Measurements from ENCODE around the gene LILRB3. TPM values are rescaled to one million over a fixed set of nuclear protein-coding genes. Genes with fewer than 3 reads are reported as not detected.

The LILRB3 gene
- total and polyA plus RNA-seq, 7 donors, result 4.2 to 19.3 (median 12.5) TPM

DNA sequence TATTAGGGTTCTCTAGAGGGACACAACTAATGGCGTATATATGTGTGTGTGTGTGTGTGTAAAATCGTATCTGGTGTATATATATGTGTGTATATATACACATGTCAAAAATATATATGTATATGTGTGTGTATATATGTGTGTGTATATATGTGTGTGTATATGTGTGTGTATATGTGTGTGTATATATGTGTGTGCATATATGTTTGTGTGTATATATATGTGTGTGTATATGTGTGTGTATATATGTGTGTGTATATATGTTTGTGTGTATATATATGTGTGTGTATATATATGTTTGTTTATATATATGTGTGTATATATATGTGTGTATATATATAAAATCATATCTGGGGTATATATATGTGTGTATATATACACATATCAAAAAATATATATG is 39.7 kb upstream of the LILRB3 start:
- TF ChIP-seq, protein P1, sequence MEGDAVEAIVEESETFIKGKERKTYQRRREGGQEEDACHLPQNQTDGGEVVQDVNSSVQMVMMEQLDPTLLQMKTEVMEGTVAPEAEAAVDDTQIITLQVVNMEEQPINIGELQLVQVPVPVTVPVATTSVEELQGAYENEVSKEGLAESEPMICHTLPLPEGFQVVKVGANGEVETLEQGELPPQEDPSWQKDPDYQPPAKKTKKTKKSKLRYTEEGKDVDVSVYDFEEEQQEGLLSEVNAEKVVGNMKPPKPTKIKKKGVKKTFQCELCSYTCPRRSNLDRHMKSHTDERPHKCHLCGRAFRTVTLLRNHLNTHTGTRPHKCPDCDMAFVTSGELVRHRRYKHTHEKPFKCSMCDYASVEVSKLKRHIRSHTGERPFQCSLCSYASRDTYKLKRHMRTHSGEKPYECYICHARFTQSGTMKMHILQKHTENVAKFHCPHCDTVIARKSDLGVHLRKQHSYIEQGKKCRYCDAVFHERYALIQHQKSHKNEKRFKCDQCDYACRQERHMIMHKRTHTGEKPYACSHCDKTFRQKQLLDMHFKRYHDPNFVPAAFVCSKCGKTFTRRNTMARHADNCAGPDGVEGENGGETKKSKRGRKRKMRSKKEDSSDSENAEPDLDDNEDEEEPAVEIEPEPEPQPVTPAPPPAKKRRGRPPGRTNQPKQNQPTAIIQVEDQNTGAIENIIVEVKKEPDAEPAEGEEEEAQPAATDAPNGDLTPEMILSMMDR (IDR thresholded peaks at IDR 0.05), result no peak
- TF ChIP-seq POLR2A (IDR thresholded peaks at IDR 0.05), result no peak
- no peaks in the 10 kb centered on the region for H3K9me3 ChIP-seq
- no peaks in the 10 kb centered on the region for H3K4me1 ChIP-seq
- 78 to 79% methylated on average over 2 of the region's 2 CpGs for WGBS, 2 donors
- no peak for DNase-seq
- H3K27me3 ChIP-seq, result peaks cover 0 to 5% (median 0%) of the 10 kb centered on the region in 3 donors
- intact Hi-C loops (cut with DNase I), result no loop called here
- H3K27ac ChIP-seq, result no peak overlapping the region
- no peak overlapping the region for H3K4me3 ChIP-seq
- H3K36me3 ChIP-seq, result no peaks in the 10 kb centered on the region

- Histone ChIP-seq H3K4me3 (no peak overlapping the region), H3K27ac (no peak overlapping the region), H3K9me3 (no peaks in the 10 kb centered on the region), H3K4me1 (no peaks in the 10 kb centered on the region), H3K27me3 (peaks cover 0 to 5% (median 0%) of the 10 kb centered on the region in 3 donors), H3K36me3 (no peaks in the 10 kb centered on the region)
- TF ChIP-seq EP300 (IDR thresholded peaks at IDR 0.05), result no peak
- TF ChIP-seq, protein P1 (IDR thresholded peaks at IDR 0.05), result no peak
- no peak for TF ChIP-seq POLR2AphosphoS5 (IDR thresholded peaks at IDR 0.05)
- TF ChIP-seq POLR2A (IDR thresholded peaks at IDR 0.05), result no peak
- intact Hi-C loops (cut with DNase I), result no loop called here
- WGBS, 2 donors, result 77 to 88% methylated on average over 11 of the region's 11 CpGs
- peak; percentile 35 for DNase-seq
Observed at GRCh38 chr19:54262066-54262465, 39.3 kb upstream of the LILRB3 start.

GRCh38 chr19:54257116-54257480 is 34.3 kb upstream of the LILRB3 start, which contains the start of gene LILRB5:
TSS of gene LILRB5 (minus strand) at chr19:54257273. CDS start at chr19:54257193, 80 bp downstream.
- TF ChIP-seq, protein P1 (IDR thresholded peaks at IDR 0.05), result no peak
- TF ChIP-seq POLR2AphosphoS5 (IDR thresholded peaks at IDR 0.05), result peak in 1 of 4 donors; percentile 13
- TF ChIP-seq EP300 (IDR thresholded peaks at IDR 0.05), result no peak
- TF ChIP-seq POLR2A (IDR thresholded peaks at IDR 0.05), result no peak
- intact Hi-C loops (cut with DNase I), result no loop called here

DNA sequence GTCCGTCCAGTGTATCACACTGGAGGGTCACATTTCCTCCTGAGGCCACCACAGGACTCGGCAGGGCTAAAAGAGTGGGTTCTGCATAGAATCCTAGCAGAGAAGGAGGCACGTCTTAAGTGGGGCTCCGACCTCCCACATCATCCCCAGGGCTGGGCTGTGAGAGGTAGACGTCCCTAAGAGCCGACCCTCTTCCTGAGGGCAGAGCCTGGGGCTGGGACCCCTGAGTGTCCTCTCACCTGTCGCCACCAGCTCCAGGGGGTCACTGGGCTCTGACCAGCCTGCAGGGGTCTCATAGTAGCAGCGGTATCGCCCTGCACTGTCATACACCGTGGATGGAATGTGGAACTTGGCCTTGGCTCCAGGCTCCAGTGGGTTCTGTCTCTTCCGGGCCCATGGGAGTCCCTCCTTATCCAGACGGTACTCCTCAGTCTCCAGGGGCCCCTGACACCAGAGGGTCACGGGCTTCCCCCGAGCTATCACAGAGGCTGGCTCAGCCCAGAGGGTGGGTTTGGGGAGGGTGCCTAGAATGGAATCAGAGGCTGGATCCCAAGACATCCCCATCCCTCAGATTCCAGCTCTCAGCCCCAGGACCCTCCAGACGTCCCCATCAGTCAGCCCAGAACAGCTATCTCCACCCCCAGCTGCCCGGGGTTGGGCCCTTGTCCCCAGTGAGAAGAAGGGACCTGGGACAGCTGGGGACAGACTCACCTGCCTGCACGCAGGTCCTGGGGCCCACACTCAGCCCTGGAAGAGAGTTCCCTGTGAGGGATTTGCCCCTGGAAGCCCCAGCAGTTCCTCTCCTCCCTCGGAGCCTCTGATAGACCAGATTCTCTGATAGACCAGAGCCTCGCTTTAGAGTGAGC is 33.7 kb upstream of the LILRB3 start:
- Histone ChIP-seq H3K27ac (peak overlapping the region in 1 of 4 donors; percentile 14), H3K36me3 (no peaks in the 10 kb centered on the region), H3K27me3 (peaks cover 8 to 48% (median 16%) of the 10 kb centered on the region in 3 donors)

More at GRCh38 chr19:54257116-54257480, 34.3 kb upstream of the LILRB3 start, which contains the start of gene LILRB5:
- peak within 1 kb of the TSS in 2 of 4 donors; percentile 16 to 32 for H3K4me3 ChIP-seq
- 72 to 74% methylated on average over 9 of the region's 9 CpGs for WGBS, 2 donors
- DNase-seq, result peak; percentile 60
- peak within 1 kb of the TSS in 1 of 4 donors; percentile 14 for H3K27ac ChIP-seq
- no peaks in the 10 kb centered on the region for H3K4me1 ChIP-seq
- peaks cover 8 to 46% (median 16%) of the 10 kb centered on the region in 3 donors for H3K27me3 ChIP-seq
- H3K36me3 ChIP-seq, result no peaks in the 10 kb centered on the region
- no peaks in the 10 kb centered on the region for H3K9me3 ChIP-seq

More for the DNA sequence above, 33.7 kb upstream of the LILRB3 start:
- 66 to 77% methylated on average over 19 of the region's 19 CpGs for WGBS, 2 donors
- TF ChIP-seq POLR2AphosphoS5 (IDR thresholded peaks at IDR 0.05) (no peak), POLR2A (IDR thresholded peaks at IDR 0.05) (no peak), EP300 (IDR thresholded peaks at IDR 0.05) (no peak)
- TF ChIP-seq, protein P1 (IDR thresholded peaks at IDR 0.05), result no peak
- Histone ChIP-seq H3K9me3 (no peaks in the 10 kb centered on the region), H3K4me1 (no peaks in the 10 kb centered on the region), H3K4me3 (peak overlapping the region in 2 of 4 donors; percentile 16 to 32)
- peak; percentile 40 for DNase-seq
- intact Hi-C loops (cut with DNase I), result no loop called here

All from sigmoid colon (tissue), 7 donors.